Immature natural killer cell (primary cell): Measurements from ENCODE around the gene CACNA1I. TPM values are rescaled to one million over a fixed set of nuclear protein-coding genes. Genes with fewer than 3 reads are reported as not detected.
A peak's percentile ranks its signal among the peaks of the same experiment; 100 is the strongest.

ENCODE experiments used
- DNase-seq, 3 donors: peaks; one replicate each; pipeline ENCODE4 v3.0.0; 2022; ENCODE audit warnings: mixed read lengths in 1 of 3
- H3K27ac Mint-ChIP-seq, 6 donors: one replicate each; pipeline ENCODE4 v1.8.0; 2020; ENCODE audit warnings: mixed read lengths in 6 of 6, mild to moderate bottlenecking in 5 of 6, inconsistent platforms in 4 of 6, moderate library complexity in 3 of 6
- H3K27me3 Mint-ChIP-seq, 3 donors: one replicate each; pipeline ENCODE4 v1.8.0; 2020 to 2021; ENCODE audit warnings: low read depth in 3 of 3, mild to moderate bottlenecking in 3 of 3, mixed read lengths in 3 of 3, moderate library complexity in 3 of 3, inconsistent platforms in 1 of 3
- H3K36me3 Mint-ChIP-seq, 3 donors: one replicate each; pipeline ENCODE4 v1.8.0; 2020; ENCODE audit warnings: mixed read lengths in 3 of 3, inconsistent platforms in 2 of 3, mild to moderate bottlenecking in 2 of 3
- H3K4me1 Mint-ChIP-seq, 2 donors: one replicate each; pipeline ENCODE4 v1.8.0; 2020; ENCODE audit warnings: inconsistent platforms in 2 of 2, mild to moderate bottlenecking in 2 of 2, mixed read lengths in 2 of 2, moderate library complexity in 1 of 2
- H3K4me3 Mint-ChIP-seq, 5 donors: one replicate each; pipeline ENCODE4 v1.8.0; 2020; ENCODE audit warnings: mild to moderate bottlenecking in 5 of 5, mixed read lengths in 5 of 5, inconsistent platforms in 3 of 5, moderate library complexity in 3 of 5
- H3K9me3 Mint-ChIP-seq, 6 donors: one replicate each; pipeline ENCODE4 v1.8.0; 2020; ENCODE audit warnings: mild to moderate bottlenecking in 6 of 6, mixed read lengths in 6 of 6, inconsistent platforms in 4 of 6, moderate library complexity in 3 of 6
- polyA plus RNA-seq, 3 donors: library from polyadenylated mRNA; unstranded; fragments of 300-500 nt; fragmentation: Illumina TruSeq; gene quantifications; one replicate each; pipeline ENCODE4 v1.2.3, GENCODE V29; 2021

The CACNA1I gene
- polyA plus RNA-seq, 3 donors from 2014 or later, result not detected

- peaks cover 13 to 24% of the 10 kb centered on the region in 2 donors for H3K4me1 Mint-ChIP-seq
- no peaks in the 10 kb centered on the region for H3K36me3 Mint-ChIP-seq
- peak overlapping the region; percentile 52 to 67 (median 59) for H3K4me3 Mint-ChIP-seq
- DNase-seq, result no peak
- H3K27me3 Mint-ChIP-seq, result peaks cover 10 to 32% (median 21%) of the 10 kb centered on the region in 3 donors
- peaks cover 0 to 2% (median 0%) of the 10 kb centered on the region in 6 donors for H3K9me3 Mint-ChIP-seq
- no peak overlapping the region for H3K27ac Mint-ChIP-seq
These were observed 92.1 kb downstream of the CACNA1I start for GRCh38 chr22:39662686-39663052.

- Mint-ChIP-seq H3K36me3 (no peaks in the 10 kb centered on the region), H3K27me3 (peaks cover 12 to 28% (median 18%) of the 10 kb centered on the region in 3 donors), H3K9me3 (peaks cover 0 to 2% (median 0%) of the 10 kb centered on the region in 6 donors), H3K27ac (no peak overlapping the region), H3K4me1 (peaks cover 13 to 22% of the 10 kb centered on the region in 2 donors), H3K4me3 (peak overlapping the region in 4 of 5 donors; percentile 21 to 45 (median 27))
- DNase-seq, result no peak
These were observed 93.2 kb downstream of the CACNA1I start for GRCh38 chr22:39663751-39664150.

- peak in 1 of 3 donors; percentile 11 for DNase-seq
- Mint-ChIP-seq H3K4me3 (peak overlapping the region in 2 of 5 donors; percentile 19 to 23), H3K27ac (no peak overlapping the region), H3K27me3 (peaks cover 15 to 24% (median 17%) of the 10 kb centered on the region in 3 donors), H3K9me3 (peaks cover 0 to 2% (median 0%) of the 10 kb centered on the region in 6 donors), H3K4me1 (peaks cover 13 to 21% of the 10 kb centered on the region in 2 donors), H3K36me3 (no peaks in the 10 kb centered on the region)
These were observed 94.1 kb downstream of the CACNA1I start for GRCh38 chr22:39664485-39665200.

- Mint-ChIP-seq H3K4me3 (peak overlapping the region in 3 of 5 donors; percentile 12 to 46 (median 40)), H3K9me3 (peaks cover 0 to 2% (median 0%) of the 10 kb centered on the region in 6 donors), H3K27ac (no peak overlapping the region), H3K4me1 (peaks cover 13 to 21% of the 10 kb centered on the region in 2 donors), H3K36me3 (no peaks in the 10 kb centered on the region), H3K27me3 (peaks cover 15 to 18% (median 17%) of the 10 kb centered on the region in 3 donors)
- no peak for DNase-seq
These were observed 94.7 kb downstream of the CACNA1I start for GRCh38 chr22:39665229-39665628.

GRCh38 chr22:39665661-39666431 lies 95.3 kb downstream of the CACNA1I start:
- peak overlapping the region in 1 of 6 donors; percentile 34 for H3K27ac Mint-ChIP-seq
- DNase-seq, result no peak

GRCh38 chr22:39666495-39666894 lies 95.9 kb downstream of the CACNA1I start:
- Mint-ChIP-seq H3K9me3 (peaks cover 4 to 7% (median 5%) of the 10 kb centered on the region in 6 donors), H3K27ac (no peak overlapping the region), H3K4me3 (no peak overlapping the region), H3K27me3 (peaks cover 11 to 22% (median 14%) of the 10 kb centered on the region in 3 donors), H3K4me1 (peaks cover 13 to 18% of the 10 kb centered on the region in 2 donors), H3K36me3 (no peaks in the 10 kb centered on the region)
- DNase-seq, result no peak

More at GRCh38 chr22:39665661-39666431, 95.3 kb downstream of the CACNA1I start:
- no peaks in the 10 kb centered on the region for H3K36me3 Mint-ChIP-seq
- peak overlapping the region in 4 of 5 donors; percentile 3 to 42 (median 23) for H3K4me3 Mint-ChIP-seq
- H3K27me3 Mint-ChIP-seq, result peaks cover 14 to 22% (median 15%) of the 10 kb centered on the region in 3 donors
- H3K9me3 Mint-ChIP-seq, result peaks cover 0 to 3% (median 0%) of the 10 kb centered on the region in 6 donors
- H3K4me1 Mint-ChIP-seq, result peaks cover 13 to 21% of the 10 kb centered on the region in 2 donors

GRCh38 chr22:39666926-39667325 lies 96.4 kb downstream of the CACNA1I start:
- no peak for DNase-seq
- Mint-ChIP-seq H3K9me3 (peaks cover 7 to 11% (median 9%) of the 10 kb centered on the region in 6 donors), H3K4me3 (no peak overlapping the region), H3K4me1 (peaks cover 13 to 17% of the 10 kb centered on the region in 2 donors), H3K27me3 (peaks cover 10 to 22% (median 16%) of the 10 kb centered on the region in 3 donors), H3K36me3 (peaks cover 0 to 4% (median 0%) of the 10 kb centered on the region in 3 donors), H3K27ac (no peak overlapping the region)

GRCh38 chr22:39669432-39669831 lies 98.9 kb downstream of the CACNA1I start:
- peaks cover 9 to 20% (median 14%) of the 10 kb centered on the region in 6 donors for H3K9me3 Mint-ChIP-seq
- no peak overlapping the region for H3K4me3 Mint-ChIP-seq
- H3K4me1 Mint-ChIP-seq, result peaks cover 0 to 4% of the 10 kb centered on the region in 2 donors
- peaks cover 0 to 4% (median 0%) of the 10 kb centered on the region in 3 donors for H3K36me3 Mint-ChIP-seq
- H3K27ac Mint-ChIP-seq, result no peak overlapping the region
- peaks cover 3 to 22% (median 16%) of the 10 kb centered on the region in 3 donors for H3K27me3 Mint-ChIP-seq
- DNase-seq, result no peak

GRCh38 chr22:39671936-39672335 lies 101.4 kb downstream of the CACNA1I start:
- Mint-ChIP-seq H3K9me3 (peaks cover 9 to 20% (median 14%) of the 10 kb centered on the region in 6 donors), H3K4me3 (no peak overlapping the region), H3K36me3 (peaks cover 0 to 4% (median 0%) of the 10 kb centered on the region in 3 donors), H3K4me1 (no peaks in the 10 kb centered on the region), H3K27me3 (peaks cover 3 to 18% (median 17%) of the 10 kb centered on the region in 3 donors), H3K27ac (no peak overlapping the region)
- DNase-seq, result no peak

- peaks cover 9 to 20% (median 14%) of the 10 kb centered on the region in 6 donors for H3K9me3 Mint-ChIP-seq
- no peak for DNase-seq
- H3K4me1 Mint-ChIP-seq, result no peaks in the 10 kb centered on the region
- no peak overlapping the region for H3K27ac Mint-ChIP-seq
- H3K4me3 Mint-ChIP-seq, result no peak overlapping the region
- H3K27me3 Mint-ChIP-seq, result peaks cover 0 to 18% (median 13%) of the 10 kb centered on the region in 3 donors
- H3K36me3 Mint-ChIP-seq, result peaks cover 0 to 4% (median 0%) of the 10 kb centered on the region in 3 donors
These were observed 104.0 kb downstream of the CACNA1I start for GRCh38 chr22:39674536-39674935.

- Mint-ChIP-seq H3K27me3 (peaks cover 0 to 15% (median 6%) of the 10 kb centered on the region in 3 donors), H3K4me3 (no peak overlapping the region), H3K27ac (no peak overlapping the region), H3K36me3 (peaks cover 0 to 4% (median 0%) of the 10 kb centered on the region in 3 donors), H3K9me3 (peaks cover 7 to 20% (median 14%) of the 10 kb centered on the region in 6 donors), H3K4me1 (no peaks in the 10 kb centered on the region)
- no peak for DNase-seq
These were observed 105.4 kb downstream of the CACNA1I start for GRCh38 chr22:39675947-39676346.

- Mint-ChIP-seq H3K9me3 (peaks cover 0 to 5% (median 1%) of the 10 kb centered on the region in 6 donors), H3K27me3 (peaks cover 0 to 14% (median 6%) of the 10 kb centered on the region in 3 donors), H3K36me3 (no peaks in the 10 kb centered on the region), H3K4me1 (no peaks in the 10 kb centered on the region), H3K4me3 (no peak overlapping the region), H3K27ac (no peak overlapping the region)
- DNase-seq, result no peak
These were observed 107.4 kb downstream of the CACNA1I start for GRCh38 chr22:39677967-39678366.

GRCh38 chr22:39678862-39679490 lies 108.4 kb downstream of the CACNA1I start:
- no peaks in the 10 kb centered on the region for H3K4me1 Mint-ChIP-seq
- H3K27me3 Mint-ChIP-seq, result peaks cover 2 to 13% (median 4%) of the 10 kb centered on the region in 3 donors
- no peak overlapping the region for H3K4me3 Mint-ChIP-seq
- no peaks in the 10 kb centered on the region for H3K36me3 Mint-ChIP-seq
- H3K9me3 Mint-ChIP-seq, result no peaks in the 10 kb centered on the region
- DNase-seq, result no peak
- H3K27ac Mint-ChIP-seq, result no peak overlapping the region
